Measurements from ENCODE around the gene HRH1. TPM values are rescaled to one million over a fixed set of nuclear protein-coding genes. Genes with fewer than 3 reads are reported as not detected.

The HRH1 gene
- total RNA-seq, 3 donors from 2014 or later (not counting 1 experiment from before 2014, with no cell fraction given) = not detected

- DNase-seq = peak; percentile 71 to 86
- Mint-ChIP-seq H3K27ac (no peak overlapping the region), H3K27me3 (ENCODE audit: low read depth in 2 of 2) (peaks cover 26 to 35% of the 10 kb centered on the region in 2 donors), H3K9me3 (no peaks in the 10 kb centered on the region), H3K36me3 (no peaks in the 10 kb centered on the region), H3K4me3 (no peak overlapping the region), H3K4me1 (no peaks in the 10 kb centered on the region)
- no peak overlapping the region for H3K27ac ChIP-seq (ENCODE audit: low read length)
- no peaks in the 10 kb centered on the region for H3K27me3 ChIP-seq (ENCODE audit: control insufficient read depth, insufficient read depth, low read length)
- H3K4me3 ChIP-seq (ENCODE audit: low read length) = no peak overlapping the region
- H3K4me1 ChIP-seq (ENCODE audit: control insufficient read depth, insufficient read depth, low read length) = no peaks in the 10 kb centered on the region
- ATAC-seq = peak; percentile 76 to 81 (median 78)
- intact Hi-C loops (cut with micrococcal nuclease) = loop anchor here (1.0 kb wide), 2 partner anchors 98 to 415 kb away; no protein-coding TSS in a partner anchor
- H3K9me3 ChIP-seq (ENCODE audit: control insufficient read depth, insufficient read depth, low read length) = no peaks in the 10 kb centered on the region
- no peaks in the 10 kb centered on the region for H3K36me3 ChIP-seq (ENCODE audit: control insufficient read depth, insufficient read depth, low read length)
- peak; percentile 97 for TF ChIP-seq CTCF (IDR thresholded peaks at IDR 0.05)
- WGBS (ENCODE audit: insufficient coverage) = 79% methylated on average over 4 of the region's 8 CpGs
Measured at GRCh38 chr3:11236588-11237461, 82.5 kb downstream of the HRH1 start.

- peaks cover 19 to 25% of the 10 kb centered on the region in 2 donors for H3K27me3 Mint-ChIP-seq (ENCODE audit: low read depth in 2 of 2)
- Histone ChIP-seq H3K9me3 (ENCODE audit: control insufficient read depth, insufficient read depth, low read length) (no peaks in the 10 kb centered on the region), H3K4me1 (ENCODE audit: control insufficient read depth, insufficient read depth, low read length) (no peaks in the 10 kb centered on the region), H3K4me3 (ENCODE audit: low read length) (no peak overlapping the region), H3K36me3 (ENCODE audit: control insufficient read depth, insufficient read depth, low read length) (no peaks in the 10 kb centered on the region), H3K27ac (ENCODE audit: low read length) (no peak overlapping the region), H3K27me3 (ENCODE audit: control insufficient read depth, insufficient read depth, low read length) (no peaks in the 10 kb centered on the region)
- WGBS (ENCODE audit: insufficient coverage) = 83% methylated on average over 3 of the region's 3 CpGs
- no peak for ATAC-seq
- H3K27ac Mint-ChIP-seq = no peak overlapping the region
- no peaks in the 10 kb centered on the region for H3K9me3 Mint-ChIP-seq
- no peaks in the 10 kb centered on the region for H3K4me1 Mint-ChIP-seq
- H3K4me3 Mint-ChIP-seq = no peak overlapping the region
- intact Hi-C loops (cut with micrococcal nuclease) = no loop called here
- no peaks in the 10 kb centered on the region for H3K36me3 Mint-ChIP-seq
- TF ChIP-seq CTCF (IDR thresholded peaks at IDR 0.05) = no peak
- DNase-seq = no peak
Measured at GRCh38 chr3:11238060-11238459, 83.8 kb downstream of the HRH1 start.

- intact Hi-C loops (cut with micrococcal nuclease) = no loop called here
- Mint-ChIP-seq H3K4me1 (no peaks in the 10 kb centered on the region), H3K27me3 (ENCODE audit: low read depth in 2 of 2) (peaks cover 14 to 18% of the 10 kb centered on the region in 2 donors), H3K27ac (no peak overlapping the region), H3K4me3 (no peak overlapping the region), H3K9me3 (no peaks in the 10 kb centered on the region), H3K36me3 (no peaks in the 10 kb centered on the region)
- 20% methylated on average over 1 of the region's 1 CpG for WGBS (ENCODE audit: insufficient coverage)
- Histone ChIP-seq H3K4me1 (ENCODE audit: control insufficient read depth, insufficient read depth, low read length) (no peaks in the 10 kb centered on the region), H3K36me3 (ENCODE audit: control insufficient read depth, insufficient read depth, low read length) (no peaks in the 10 kb centered on the region), H3K4me3 (ENCODE audit: low read length) (no peak overlapping the region), H3K27ac (ENCODE audit: low read length) (no peak overlapping the region), H3K9me3 (ENCODE audit: control insufficient read depth, insufficient read depth, low read length) (no peaks in the 10 kb centered on the region), H3K27me3 (ENCODE audit: control insufficient read depth, insufficient read depth, low read length) (no peaks in the 10 kb centered on the region)
- TF ChIP-seq CTCF (IDR thresholded peaks at IDR 0.05) = no peak
- ATAC-seq (no peak), DNase-seq (no peak)
Measured at GRCh38 chr3:11238880-11239279, 84.6 kb downstream of the HRH1 start.
